GM12873 (cell line): ENCODE measurements around the gene ARMH4.
A peak's percentile ranks its signal among the peaks of the same experiment; 100 is the strongest.

Experiments used
- CTCF ChIP-seq: IDR thresholded peaks from 2 replicates; pipeline ENCODE4 v1.5.1; 2012; ENCODE audit warnings: low read depth, mild to moderate bottlenecking, moderate library complexity, low read length, control low read depth; ENCODE audit not compliant: insufficient read depth; ENCODE audit errors: missing control alignments

Gene ARMH4

GRCh38 chr14:58078471-58078870 is 73.5 kb downstream of the ARMH4 start:
- no peak for TF ChIP-seq CTCF

DNA sequence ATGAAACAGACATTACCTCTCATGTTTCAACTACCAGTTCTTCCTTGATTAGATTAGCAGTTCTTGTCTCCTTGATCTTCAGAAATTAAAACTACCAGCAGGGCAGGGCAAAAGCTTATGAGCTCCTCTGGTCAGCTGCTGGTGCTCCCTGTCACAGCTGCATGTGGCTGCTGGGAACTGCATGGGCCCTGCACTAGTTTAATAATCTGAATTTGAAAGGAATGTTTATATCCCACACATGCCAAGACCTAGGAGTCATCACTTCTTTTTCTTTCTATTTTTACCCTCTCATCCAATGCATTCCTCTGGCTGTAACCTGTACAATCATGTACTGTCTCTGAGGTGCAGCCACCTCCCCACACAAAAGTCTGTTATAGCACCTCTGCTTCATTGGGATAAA is 73.9 kb downstream of the ARMH4 start:
- TF ChIP-seq CTCF: no peak

DNA sequence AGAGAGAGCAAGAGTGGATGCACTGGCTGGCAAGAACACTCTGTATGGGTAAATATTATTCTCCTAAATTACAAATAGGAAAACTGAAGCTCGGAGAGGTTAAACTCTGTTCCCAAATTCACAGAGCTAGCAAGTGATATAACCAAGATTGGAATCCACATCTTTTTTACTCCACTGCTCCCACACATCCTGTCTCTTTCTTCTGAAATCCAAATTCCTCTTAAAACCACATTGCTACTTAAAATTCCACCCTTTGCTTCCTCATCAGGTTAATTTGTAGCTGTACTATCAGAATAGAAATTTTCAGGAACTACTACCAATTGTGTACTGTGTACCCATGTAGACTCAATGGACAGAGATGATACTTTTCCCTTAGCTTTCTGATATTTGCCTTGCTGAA is 74.4 kb downstream of the ARMH4 start:
- TF ChIP-seq CTCF: no peak

GRCh38 chr14:58073516-58073915 is 78.5 kb downstream of the ARMH4 start:
- TF ChIP-seq CTCF: no peak

- TF ChIP-seq CTCF: peak; percentile 76
These were observed 79.5 kb downstream of the ARMH4 start for GRCh38 chr14:58072288-58073071.

DNA sequence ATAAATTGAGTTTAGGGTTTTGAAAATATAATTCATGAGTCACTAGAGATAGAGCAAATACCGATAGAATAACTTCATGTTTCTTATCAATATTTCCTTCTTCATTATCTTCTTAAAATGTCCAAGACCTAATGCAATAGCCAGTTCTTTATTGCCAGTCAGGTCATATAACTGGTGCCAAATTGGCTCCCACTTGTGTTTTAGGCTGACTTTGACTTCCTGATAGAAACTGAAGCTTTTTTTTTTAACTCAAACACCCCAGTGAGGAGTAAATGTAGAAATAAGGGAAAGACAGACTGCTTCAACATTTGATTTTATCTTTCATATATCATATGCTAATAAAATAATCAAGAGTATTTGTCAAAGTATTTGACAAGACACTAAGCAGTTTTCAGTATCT is 80.7 kb downstream of the ARMH4 start:
- TF ChIP-seq CTCF: no peak

GRCh38 chr14:58068306-58068705 is 83.7 kb downstream of the ARMH4 start:
- no peak for TF ChIP-seq CTCF
